Stimulated activated effector memory CD8-positive, alpha-beta T cell treated with anti-CD3 and anti-CD28 coated beads, Interleukin-12 subunit alpha, Interleukin-12 subunit beta, amount 100 ng/mL, for 72 hours (primary cell): Measurements from ENCODE around the gene RBFOX2.

ENCODE experiments used
- ATAC-seq: fragments of 150-1000 bp; cut with Tn5 transposase; 2 replicates; pipeline ENCODE4 v1.10.0; 2021
- DNase-seq, 2 donors: peaks; one replicate each; pipeline ENCODE4 v3.0.0; 2021 to 2022; ENCODE audit warnings: low spot score in 2 of 2
- H3K27ac Mint-ChIP-seq: one replicate; pipeline ENCODE4 v1.8.0; 2022; ENCODE audit warnings: mild to moderate bottlenecking, mixed read lengths
- H3K36me3 Mint-ChIP-seq: one replicate; pipeline ENCODE4 v1.8.0; 2022; ENCODE audit warnings: mild to moderate bottlenecking, mixed read lengths
- H3K4me1 Mint-ChIP-seq: one replicate; pipeline ENCODE4 v1.8.0; 2022; ENCODE audit warnings: mixed read lengths
- H3K4me3 Mint-ChIP-seq: one replicate; pipeline ENCODE4 v1.8.0; 2022; ENCODE audit warnings: mild to moderate bottlenecking, mixed read lengths
- H3K9me3 Mint-ChIP-seq: one replicate; pipeline ENCODE4 v1.8.0; 2022; ENCODE audit warnings: mixed read lengths

Gene RBFOX2

GRCh38 chr22:35921044-35921443 is 107.6 kb downstream of the RBFOX2 start:
- H3K36me3 Mint-ChIP-seq: no peaks in the 10 kb centered on the region
- H3K27ac Mint-ChIP-seq: no peak overlapping the region
- DNase-seq (no peak), ATAC-seq (no peak)
- H3K4me1 Mint-ChIP-seq: peaks cover 5% of the 10 kb centered on the region
- no peaks in the 10 kb centered on the region for H3K9me3 Mint-ChIP-seq
- H3K4me3 Mint-ChIP-seq: no peak overlapping the region

GRCh38 chr22:35919002-35919542 is 109.6 kb downstream of the RBFOX2 start:
- Mint-ChIP-seq H3K9me3 (no peaks in the 10 kb centered on the region), H3K36me3 (no peaks in the 10 kb centered on the region), H3K4me1 (peaks cover 17% of the 10 kb centered on the region), H3K27ac (no peak overlapping the region), H3K4me3 (no peak overlapping the region)
- DNase-seq (no peak), ATAC-seq (no peak)

- Mint-ChIP-seq H3K4me1 (peaks cover 17% of the 10 kb centered on the region), H3K9me3 (no peaks in the 10 kb centered on the region), H3K4me3 (no peak overlapping the region), H3K27ac (no peak overlapping the region), H3K36me3 (no peaks in the 10 kb centered on the region)
- ATAC-seq (no peak), DNase-seq (no peak)
Measured at GRCh38 chr22:35918456-35918855, 110.2 kb downstream of the RBFOX2 start.

DNA sequence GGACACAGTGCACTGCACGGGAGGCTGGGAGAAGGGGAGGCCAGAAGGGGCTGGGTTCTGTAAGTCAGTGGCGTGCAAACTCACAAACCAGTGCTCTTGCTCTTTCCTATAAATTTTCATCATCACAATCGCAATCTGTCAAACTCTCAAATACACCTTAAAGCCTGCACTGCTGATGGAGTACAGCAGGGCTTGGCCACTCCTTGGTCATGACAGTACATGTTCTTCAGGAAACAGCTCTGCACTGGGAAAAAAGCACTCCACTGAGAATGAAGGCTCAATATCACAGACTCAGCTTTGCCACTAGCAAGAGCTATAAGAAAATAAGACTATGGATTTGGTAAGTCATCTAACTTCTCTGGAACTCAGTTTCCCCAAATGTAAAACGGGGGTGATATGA is 111.0 kb downstream of the RBFOX2 start:
- no peak overlapping the region for H3K27ac Mint-ChIP-seq
- H3K36me3 Mint-ChIP-seq: no peaks in the 10 kb centered on the region
- DNase-seq (no peak), ATAC-seq (no peak)
- peaks cover 17% of the 10 kb centered on the region for H3K4me1 Mint-ChIP-seq
- H3K4me3 Mint-ChIP-seq: no peak overlapping the region
- H3K9me3 Mint-ChIP-seq: no peaks in the 10 kb centered on the region

DNA sequence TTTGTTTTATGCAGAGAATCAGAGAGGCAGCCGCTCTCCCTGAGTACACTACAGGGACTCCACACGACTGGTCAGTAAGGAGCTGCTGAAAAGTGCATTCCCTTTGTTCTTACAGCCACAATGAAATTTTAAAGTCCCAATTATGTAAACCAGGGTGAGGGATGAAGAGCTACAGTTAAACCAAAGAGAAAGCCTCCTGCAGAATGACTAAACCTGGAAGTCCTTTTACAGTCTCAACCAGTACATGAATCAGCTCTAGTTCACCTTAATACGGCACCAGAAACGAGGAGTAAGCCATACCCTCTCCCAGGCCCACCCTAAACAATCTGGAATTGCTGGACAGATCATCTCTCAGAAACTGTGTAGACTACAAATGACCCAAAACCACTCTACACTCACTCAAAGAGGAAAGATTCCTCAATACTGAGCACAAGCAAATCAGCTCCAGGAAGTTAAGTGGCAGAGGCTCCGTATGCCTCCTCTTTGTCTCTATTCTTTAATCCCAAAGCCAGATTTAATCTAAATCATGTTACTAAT is 113.1 kb downstream of the RBFOX2 start:
- Mint-ChIP-seq H3K4me3 (no peak overlapping the region), H3K9me3 (no peaks in the 10 kb centered on the region), H3K4me1 (peaks cover 12% of the 10 kb centered on the region)

GRCh38 chr22:35914665-35915476 is 113.8 kb downstream of the RBFOX2 start:
- Mint-ChIP-seq H3K4me3 (no peak overlapping the region), H3K9me3 (no peaks in the 10 kb centered on the region), H3K4me1 (peaks cover 12% of the 10 kb centered on the region), H3K27ac (no peak overlapping the region), H3K36me3 (no peaks in the 10 kb centered on the region)
- ATAC-seq: no peak
- no peak for DNase-seq

More for the DNA sequence above, 113.1 kb downstream of the RBFOX2 start:
- Mint-ChIP-seq H3K36me3 (no peaks in the 10 kb centered on the region), H3K27ac (no peak overlapping the region)
- ATAC-seq: no peak
- no peak for DNase-seq

GRCh38 chr22:35914357-35914664 is 114.3 kb downstream of the RBFOX2 start:
- no peak for ATAC-seq
- peaks cover 12% of the 10 kb centered on the region for H3K4me1 Mint-ChIP-seq
- H3K4me3 Mint-ChIP-seq: no peak overlapping the region

DNA sequence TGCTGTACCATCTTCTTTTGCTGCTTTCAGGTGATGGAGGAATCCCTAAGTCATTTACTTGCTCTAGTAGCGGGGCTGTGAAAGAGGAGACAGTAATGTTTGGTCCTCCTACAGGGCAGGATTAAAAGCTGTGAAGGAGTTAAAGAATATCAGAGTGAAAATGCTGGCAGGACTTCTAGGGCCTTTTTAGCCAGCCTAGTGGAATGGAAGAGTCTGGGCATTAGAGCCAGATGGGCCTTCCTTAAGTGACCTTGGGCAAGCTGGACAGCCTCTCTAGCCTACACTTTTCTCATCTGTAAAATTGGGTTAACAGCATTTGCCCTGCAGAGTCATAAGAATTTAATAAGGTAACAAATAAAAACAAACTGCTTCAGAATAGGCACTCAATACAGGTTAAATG is 114.7 kb downstream of the RBFOX2 start:
- Mint-ChIP-seq H3K4me1 (peaks cover 12% of the 10 kb centered on the region), H3K4me3 (no peak overlapping the region), H3K27ac (no peak overlapping the region), H3K36me3 (no peaks in the 10 kb centered on the region), H3K9me3 (no peaks in the 10 kb centered on the region)
- no peak for DNase-seq
- no peak for ATAC-seq

More at GRCh38 chr22:35914357-35914664, 114.3 kb downstream of the RBFOX2 start:
- no peaks in the 10 kb centered on the region for H3K36me3 Mint-ChIP-seq
- no peaks in the 10 kb centered on the region for H3K9me3 Mint-ChIP-seq
- no peak overlapping the region for H3K27ac Mint-ChIP-seq
- DNase-seq: no peak

DNA sequence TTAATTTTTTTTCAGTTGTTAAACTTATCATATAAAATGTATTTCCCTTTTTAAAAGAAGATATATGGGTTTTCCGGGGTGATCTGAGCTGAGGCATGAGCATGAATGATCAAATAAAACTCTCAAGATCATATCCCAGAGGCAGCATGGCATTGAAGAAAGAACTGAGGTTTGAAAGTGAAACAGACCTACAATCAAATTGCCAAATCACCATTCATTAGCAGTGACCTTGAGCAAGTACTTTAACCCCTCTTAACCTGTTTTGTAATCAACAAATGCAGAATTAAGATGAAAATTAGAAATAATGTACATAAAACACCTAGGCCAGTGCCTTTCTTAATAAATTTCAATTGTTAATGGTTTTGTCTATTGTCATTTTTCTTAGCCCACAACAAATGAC is 116.0 kb downstream of the RBFOX2 start:
- no peaks in the 10 kb centered on the region for H3K9me3 Mint-ChIP-seq
- ATAC-seq: no peak
- no peaks in the 10 kb centered on the region for H3K36me3 Mint-ChIP-seq
- DNase-seq: no peak
- no peak overlapping the region for H3K27ac Mint-ChIP-seq
- H3K4me3 Mint-ChIP-seq: no peak overlapping the region
- peaks cover 12% of the 10 kb centered on the region for H3K4me1 Mint-ChIP-seq

DNA sequence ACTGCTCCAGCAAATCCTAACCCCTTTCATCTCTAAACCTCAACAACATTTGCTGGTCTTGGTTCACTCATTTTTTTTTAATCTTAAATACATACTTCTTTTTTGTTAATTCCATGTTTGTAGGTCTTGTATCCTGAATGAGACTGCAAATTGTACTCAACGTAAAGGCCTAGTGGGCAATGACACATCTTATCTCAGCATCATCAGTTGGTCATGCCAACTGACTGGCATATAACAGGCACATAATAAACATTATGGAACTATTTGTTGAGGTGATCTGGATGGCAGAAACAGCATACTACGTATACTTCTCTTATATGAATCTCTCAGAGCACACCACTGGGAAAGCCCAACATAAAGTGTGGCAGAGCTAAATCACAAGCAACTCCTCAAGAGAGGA is 116.7 kb downstream of the RBFOX2 start:
- Mint-ChIP-seq H3K27ac (no peak overlapping the region), H3K36me3 (no peaks in the 10 kb centered on the region), H3K9me3 (no peaks in the 10 kb centered on the region), H3K4me3 (no peak overlapping the region), H3K4me1 (peaks cover 12% of the 10 kb centered on the region)
- DNase-seq: no peak
- ATAC-seq: no peak

- ATAC-seq: no peak
- Mint-ChIP-seq H3K27ac (no peak overlapping the region), H3K9me3 (no peaks in the 10 kb centered on the region), H3K36me3 (no peaks in the 10 kb centered on the region), H3K4me3 (no peak overlapping the region), H3K4me1 (peaks cover 12% of the 10 kb centered on the region)
- no peak for DNase-seq
Measured at GRCh38 chr22:35910926-35911325, 117.7 kb downstream of the RBFOX2 start.

GRCh38 chr22:35910003-35910769 is 118.4 kb downstream of the RBFOX2 start:
- Mint-ChIP-seq H3K4me1 (peaks cover 6% of the 10 kb centered on the region), H3K9me3 (no peaks in the 10 kb centered on the region), H3K27ac (no peak overlapping the region), H3K4me3 (no peak overlapping the region), H3K36me3 (no peaks in the 10 kb centered on the region)
- DNase-seq (no peak), ATAC-seq (no peak)

- no peak overlapping the region for H3K27ac Mint-ChIP-seq
- ATAC-seq (no peak), DNase-seq (no peak)
- H3K4me3 Mint-ChIP-seq: no peak overlapping the region
- no peaks in the 10 kb centered on the region for H3K9me3 Mint-ChIP-seq
- H3K4me1 Mint-ChIP-seq: peaks cover 5% of the 10 kb centered on the region
- no peaks in the 10 kb centered on the region for H3K36me3 Mint-ChIP-seq
Measured at GRCh38 chr22:35905894-35906293, 122.7 kb downstream of the RBFOX2 start.

DNA sequence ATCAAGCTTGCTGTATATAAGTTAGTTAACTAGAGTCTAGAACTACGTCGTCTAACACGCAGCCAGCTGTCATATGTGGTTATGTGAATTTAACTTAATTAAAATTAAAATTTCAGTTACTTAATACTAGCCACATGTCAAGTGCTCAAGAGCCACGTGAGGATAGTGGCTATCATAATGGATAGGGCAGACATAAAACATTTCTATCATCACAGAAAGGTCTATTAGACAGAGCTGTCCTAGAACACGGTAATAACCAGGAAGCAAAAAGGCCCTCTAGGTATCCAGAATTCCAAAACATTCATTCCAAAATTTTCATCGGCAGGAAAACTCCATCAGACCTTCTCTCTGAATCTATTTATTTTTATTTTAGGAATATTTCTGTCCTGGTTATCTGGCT is 123.9 kb downstream of the RBFOX2 start:
- Mint-ChIP-seq H3K4me3 (no peak overlapping the region), H3K9me3 (no peaks in the 10 kb centered on the region), H3K4me1 (peaks cover 5% of the 10 kb centered on the region), H3K36me3 (no peaks in the 10 kb centered on the region), H3K27ac (no peak overlapping the region)
- DNase-seq (no peak), ATAC-seq (no peak)

GRCh38 chr22:35904336-35904692 is 124.3 kb downstream of the RBFOX2 start:
- H3K9me3 Mint-ChIP-seq: no peaks in the 10 kb centered on the region
- no peaks in the 10 kb centered on the region for H3K36me3 Mint-ChIP-seq
- no peak for DNase-seq
- H3K27ac Mint-ChIP-seq: no peak overlapping the region
- H3K4me1 Mint-ChIP-seq: peaks cover 5% of the 10 kb centered on the region
- ATAC-seq: no peak
- no peak overlapping the region for H3K4me3 Mint-ChIP-seq
